Measurements from ENCODE around the gene CUX1. TPM values are rescaled to one million over a fixed set of nuclear protein-coding genes. Genes with fewer than 3 reads are reported as not detected.
"Not testable (repeated sequence)": the region's sequence is repeated elsewhere in the genome, so short reads cannot be mapped to it uniquely, and the experiment has no call there.

The CUX1 gene
- total RNA-seq, 4 donors from 2014 or later, result 64.1 to 142 (median 111) TPM

DNA sequence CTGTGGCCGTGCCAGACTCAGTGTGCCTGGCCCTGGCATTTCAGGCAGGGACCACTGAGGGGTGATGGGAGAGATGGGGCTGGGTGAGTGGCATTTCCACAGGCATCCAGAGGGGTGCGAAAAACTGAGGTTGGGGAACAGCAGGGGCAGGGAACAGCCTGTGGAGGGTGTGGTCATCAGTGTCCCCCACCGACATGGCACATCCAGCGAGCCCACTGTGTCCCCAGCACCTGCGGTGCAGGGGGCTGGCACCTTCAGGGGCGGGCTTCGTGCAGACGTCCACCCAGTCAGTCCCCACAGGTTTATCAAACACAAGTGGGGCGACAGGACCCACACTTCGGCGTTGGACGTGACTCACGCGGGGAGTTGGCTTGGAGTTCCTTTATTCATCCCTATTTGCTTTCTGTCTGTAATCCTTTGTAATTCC is 14.8 kb downstream of the CUX1 start:
- Histone ChIP-seq H3K27ac (no peak overlapping the region), H3K4me3 (no peak overlapping the region), H3K9me3 (no peaks in the 10 kb centered on the region), H3K36me3 (no peaks in the 10 kb centered on the region), H3K27me3 (no peaks in the 10 kb centered on the region), H3K4me1 (no peaks in the 10 kb centered on the region)
- no peak for TF ChIP-seq POLR2A (IDR thresholded peaks at IDR 0.05)
- TF ChIP-seq, protein P1, sequence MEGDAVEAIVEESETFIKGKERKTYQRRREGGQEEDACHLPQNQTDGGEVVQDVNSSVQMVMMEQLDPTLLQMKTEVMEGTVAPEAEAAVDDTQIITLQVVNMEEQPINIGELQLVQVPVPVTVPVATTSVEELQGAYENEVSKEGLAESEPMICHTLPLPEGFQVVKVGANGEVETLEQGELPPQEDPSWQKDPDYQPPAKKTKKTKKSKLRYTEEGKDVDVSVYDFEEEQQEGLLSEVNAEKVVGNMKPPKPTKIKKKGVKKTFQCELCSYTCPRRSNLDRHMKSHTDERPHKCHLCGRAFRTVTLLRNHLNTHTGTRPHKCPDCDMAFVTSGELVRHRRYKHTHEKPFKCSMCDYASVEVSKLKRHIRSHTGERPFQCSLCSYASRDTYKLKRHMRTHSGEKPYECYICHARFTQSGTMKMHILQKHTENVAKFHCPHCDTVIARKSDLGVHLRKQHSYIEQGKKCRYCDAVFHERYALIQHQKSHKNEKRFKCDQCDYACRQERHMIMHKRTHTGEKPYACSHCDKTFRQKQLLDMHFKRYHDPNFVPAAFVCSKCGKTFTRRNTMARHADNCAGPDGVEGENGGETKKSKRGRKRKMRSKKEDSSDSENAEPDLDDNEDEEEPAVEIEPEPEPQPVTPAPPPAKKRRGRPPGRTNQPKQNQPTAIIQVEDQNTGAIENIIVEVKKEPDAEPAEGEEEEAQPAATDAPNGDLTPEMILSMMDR (IDR thresholded peaks at IDR 0.05), result no peak
- no peak for DNase-seq

DNA sequence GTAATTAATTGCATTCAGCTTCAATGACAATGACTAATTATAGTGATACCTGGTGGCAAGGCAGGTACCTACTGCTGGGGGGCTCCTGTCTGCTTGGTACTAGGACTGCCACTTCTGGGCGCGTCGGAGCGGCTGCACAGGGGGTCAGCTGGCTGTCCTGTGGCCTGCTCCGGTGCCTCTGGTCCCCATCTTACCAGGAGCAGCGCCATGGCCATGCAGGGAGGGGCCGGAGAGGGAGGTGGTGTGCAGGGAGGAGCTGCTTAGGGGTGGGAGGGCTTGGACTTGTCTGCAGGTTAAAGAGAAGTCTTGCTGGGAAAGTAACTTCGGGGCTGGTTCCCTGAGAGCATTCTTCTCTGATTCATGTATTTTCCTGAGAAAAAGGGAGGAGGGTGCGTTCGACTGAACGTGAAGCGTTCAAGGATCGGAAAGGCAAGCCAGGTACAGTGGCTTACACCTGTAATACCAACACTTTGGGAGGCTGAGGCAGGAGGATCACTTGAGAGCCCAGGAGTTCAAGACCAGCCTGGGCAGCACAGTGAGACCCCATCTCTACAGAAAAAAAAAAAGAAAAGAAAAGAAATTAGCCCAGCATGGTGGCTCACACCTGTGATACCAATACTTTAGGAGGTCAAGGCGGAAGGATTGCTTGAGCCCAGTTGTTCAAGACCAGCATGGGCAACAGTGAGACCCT is 15.4 kb downstream of the CUX1 start:
- H3K27me3 ChIP-seq, result no peaks in the 10 kb centered on the region
- no peak for TF ChIP-seq POLR2A (IDR thresholded peaks at IDR 0.05)
- TF ChIP-seq, protein P1 (IDR thresholded peaks at IDR 0.05), result no peak
- no peaks in the 10 kb centered on the region for H3K9me3 ChIP-seq
- H3K4me3 ChIP-seq, result no peak overlapping the region
- no peaks in the 10 kb centered on the region for H3K36me3 ChIP-seq
- no peak overlapping the region for H3K27ac ChIP-seq
- H3K4me1 ChIP-seq, result no peaks in the 10 kb centered on the region
- no peak for DNase-seq

DNA sequence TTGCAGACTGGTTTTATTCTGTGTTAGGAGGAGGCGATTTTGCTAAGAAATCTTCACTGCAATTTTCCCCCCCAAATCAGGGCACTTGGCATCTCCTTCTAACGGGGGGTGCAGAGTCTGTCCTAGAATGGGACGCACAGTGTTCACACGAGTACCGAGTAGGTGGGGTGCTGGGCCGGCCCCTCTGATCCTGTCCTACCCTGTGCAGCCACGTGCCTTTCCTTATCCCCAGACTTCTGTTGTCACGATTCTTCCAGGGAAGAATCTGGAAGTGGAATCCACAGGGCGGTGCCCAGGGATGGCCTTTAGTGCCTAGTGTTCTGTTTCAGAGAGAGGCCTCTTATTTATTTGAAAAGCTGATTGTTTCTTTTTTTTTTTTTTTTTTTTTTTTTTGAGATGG is 16.4 kb downstream of the CUX1 start:
- no peak overlapping the region for H3K27ac ChIP-seq
- H3K36me3 ChIP-seq, result no peaks in the 10 kb centered on the region
- TF ChIP-seq POLR2A (IDR thresholded peaks at IDR 0.05), result no peak
- TF ChIP-seq, protein P1 (IDR thresholded peaks at IDR 0.05), result no peak
- H3K27me3 ChIP-seq, result no peaks in the 10 kb centered on the region
- no peaks in the 10 kb centered on the region for H3K4me1 ChIP-seq
- DNase-seq, result no peak
- H3K4me3 ChIP-seq, result no peak overlapping the region
- H3K9me3 ChIP-seq, result no peaks in the 10 kb centered on the region

DNA sequence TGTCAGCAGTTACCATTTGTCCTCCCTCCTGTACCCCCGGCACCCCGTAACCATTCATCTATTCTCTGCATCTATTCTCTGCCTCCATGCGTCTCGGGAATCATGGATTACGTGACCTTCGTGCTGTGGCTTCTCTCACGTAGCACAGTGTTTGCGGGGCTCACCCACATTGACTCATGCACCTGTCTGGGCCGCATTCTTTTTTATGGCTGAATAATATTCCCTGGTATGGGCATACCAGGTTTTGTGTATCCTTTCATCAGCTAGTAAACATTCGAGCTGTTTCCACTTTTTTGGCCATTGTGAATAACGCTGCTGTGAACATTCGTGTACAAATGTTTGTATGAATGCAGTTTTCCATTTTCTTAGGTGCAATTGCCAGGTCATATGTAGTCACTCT is 17.7 kb downstream of the CUX1 start:
- H3K27ac ChIP-seq, result no peak overlapping the region
- no peaks in the 10 kb centered on the region for H3K36me3 ChIP-seq
- H3K4me3 ChIP-seq, result no peak overlapping the region
- H3K4me1 ChIP-seq, result no peaks in the 10 kb centered on the region
- no peaks in the 10 kb centered on the region for H3K9me3 ChIP-seq
- DNase-seq, result peak in 1 of 3 donors; percentile 11
- H3K27me3 ChIP-seq, result no peaks in the 10 kb centered on the region
- TF ChIP-seq, protein P1 (IDR thresholded peaks at IDR 0.05), result no peak

GRCh38 chr7:101837433-101837832 is 20.0 kb downstream of the CUX1 start:
- H3K4me1 ChIP-seq, H3K4me3 ChIP-seq, H3K9me3 ChIP-seq, DNase-seq, H3K27ac ChIP-seq, H3K27me3 ChIP-seq, H3K36me3 ChIP-seq: not testable (repeated sequence)

DNA sequence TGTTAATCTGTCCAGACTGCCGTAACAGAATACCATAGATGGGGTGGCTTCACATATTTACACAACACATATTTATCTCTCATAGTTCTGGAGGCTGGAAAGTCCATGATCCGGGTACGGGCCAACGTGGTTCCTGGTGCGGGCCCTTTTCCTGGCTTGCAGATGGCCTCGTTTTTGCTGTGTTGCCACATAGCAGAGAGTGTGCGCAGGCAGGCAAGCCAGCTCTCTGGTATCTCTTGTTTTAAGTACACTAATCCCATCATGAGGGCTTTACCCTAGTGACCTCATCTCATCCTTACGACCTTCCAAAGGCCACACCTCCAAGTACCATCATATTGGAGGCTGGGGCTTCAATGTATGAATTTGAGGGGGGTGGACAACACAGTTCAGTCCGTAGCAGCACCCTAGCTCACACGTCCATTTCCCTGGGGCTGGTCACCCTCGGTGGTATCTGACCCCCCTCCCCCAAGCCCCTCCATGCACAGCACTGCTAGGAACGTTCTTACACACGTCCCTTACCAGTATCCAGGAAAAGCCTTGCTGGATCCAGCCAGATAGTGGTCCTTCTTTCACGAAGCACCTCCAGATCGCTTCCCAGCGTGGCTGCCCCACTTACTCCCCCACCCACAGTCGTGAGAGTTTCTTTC is 21.5 kb downstream of the CUX1 start:
- Histone ChIP-seq H3K9me3 (no peaks in the 10 kb centered on the region), H3K4me3 (no peak overlapping the region)
- DNase-seq, result no peak

More for the DNA sequence above, 21.5 kb downstream of the CUX1 start:
- TF ChIP-seq POLR2A (IDR thresholded peaks at IDR 0.05), result no peak
- TF ChIP-seq, protein P1 (IDR thresholded peaks at IDR 0.05), result no peak
- Histone ChIP-seq H3K27ac (no peak overlapping the region), H3K4me1 (no peaks in the 10 kb centered on the region), H3K36me3 (no peaks in the 10 kb centered on the region), H3K27me3 (no peaks in the 10 kb centered on the region)
